ENCODE data around the gene MDGA2. TPM values are rescaled to one million over a fixed set of nuclear protein-coding genes. Genes with fewer than 3 reads are reported as not detected.

Gene MDGA2
- total and polyA plus RNA-seq, 9 of the 15 experiments (the other 6 are each of a cell fraction or from before 2014, with no cell fraction given), result 0.01 to 0.18 (median 0.03) TPM; not detected in 5

- TF ChIP-seq REST (IDR thresholded peaks at IDR 0.05; ENCODE audit: borderline replicate concordance) (no peak), REST (CRISPR knock-in tag; IDR thresholded peaks at IDR 0.05; ENCODE audit: low read depth) (no peak), CHD7 (IDR thresholded peaks at IDR 0.05; ENCODE audit: low read depth, low read length) (no peak), WHSC1 (IDR thresholded peaks at IDR 0.05; ENCODE audit: low read length) (no peak)
Observed at GRCh38 chr14:47155395-47155794, 520.0 kb downstream of the MDGA2 start (continued).

All from K562 (cell line).